ENCODE results near the gene CCT7. TPM values are rescaled to one million over a fixed set of nuclear protein-coding genes. Genes with fewer than 3 reads are reported as not detected.

CCT7 gene
- total and polyA plus RNA-seq, 2 experiments from 2014 or later, result 287 to 642 TPM

DNA sequence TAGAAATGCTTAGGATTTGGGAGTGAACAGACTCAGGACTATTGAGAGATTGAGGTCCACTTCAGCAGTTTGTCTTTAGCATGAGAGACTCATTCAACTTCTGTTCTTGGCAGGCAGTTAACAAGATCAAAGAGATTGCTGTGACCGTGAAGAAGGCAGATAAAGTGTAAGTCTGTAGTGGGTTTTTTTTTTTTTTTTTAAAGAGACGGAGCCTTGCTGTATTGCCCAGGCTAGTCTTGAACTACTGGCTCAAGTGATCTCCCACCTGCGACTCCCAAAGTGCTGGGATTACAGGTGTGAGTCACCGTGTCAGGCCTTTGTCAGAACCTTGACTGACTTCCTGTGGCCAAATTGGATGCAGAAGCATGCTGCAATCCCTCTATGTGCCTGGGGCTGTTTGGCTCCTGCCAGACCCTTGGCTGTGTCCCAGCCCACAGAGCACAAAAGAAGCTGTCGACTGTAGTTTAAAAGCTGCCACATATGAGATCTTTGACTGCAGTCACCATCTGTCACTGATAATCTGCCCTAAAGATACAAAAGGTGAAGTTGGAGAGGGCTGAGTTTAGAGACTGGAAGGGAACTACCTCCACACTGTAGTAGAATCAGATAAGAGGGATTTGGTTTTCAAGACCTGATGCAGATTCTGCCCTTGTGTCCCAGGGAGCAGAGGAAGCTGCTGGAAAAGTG lies 9.9 kb downstream of the CCT7 start (continued):
- TF ChIP-seq, protein P1, sequence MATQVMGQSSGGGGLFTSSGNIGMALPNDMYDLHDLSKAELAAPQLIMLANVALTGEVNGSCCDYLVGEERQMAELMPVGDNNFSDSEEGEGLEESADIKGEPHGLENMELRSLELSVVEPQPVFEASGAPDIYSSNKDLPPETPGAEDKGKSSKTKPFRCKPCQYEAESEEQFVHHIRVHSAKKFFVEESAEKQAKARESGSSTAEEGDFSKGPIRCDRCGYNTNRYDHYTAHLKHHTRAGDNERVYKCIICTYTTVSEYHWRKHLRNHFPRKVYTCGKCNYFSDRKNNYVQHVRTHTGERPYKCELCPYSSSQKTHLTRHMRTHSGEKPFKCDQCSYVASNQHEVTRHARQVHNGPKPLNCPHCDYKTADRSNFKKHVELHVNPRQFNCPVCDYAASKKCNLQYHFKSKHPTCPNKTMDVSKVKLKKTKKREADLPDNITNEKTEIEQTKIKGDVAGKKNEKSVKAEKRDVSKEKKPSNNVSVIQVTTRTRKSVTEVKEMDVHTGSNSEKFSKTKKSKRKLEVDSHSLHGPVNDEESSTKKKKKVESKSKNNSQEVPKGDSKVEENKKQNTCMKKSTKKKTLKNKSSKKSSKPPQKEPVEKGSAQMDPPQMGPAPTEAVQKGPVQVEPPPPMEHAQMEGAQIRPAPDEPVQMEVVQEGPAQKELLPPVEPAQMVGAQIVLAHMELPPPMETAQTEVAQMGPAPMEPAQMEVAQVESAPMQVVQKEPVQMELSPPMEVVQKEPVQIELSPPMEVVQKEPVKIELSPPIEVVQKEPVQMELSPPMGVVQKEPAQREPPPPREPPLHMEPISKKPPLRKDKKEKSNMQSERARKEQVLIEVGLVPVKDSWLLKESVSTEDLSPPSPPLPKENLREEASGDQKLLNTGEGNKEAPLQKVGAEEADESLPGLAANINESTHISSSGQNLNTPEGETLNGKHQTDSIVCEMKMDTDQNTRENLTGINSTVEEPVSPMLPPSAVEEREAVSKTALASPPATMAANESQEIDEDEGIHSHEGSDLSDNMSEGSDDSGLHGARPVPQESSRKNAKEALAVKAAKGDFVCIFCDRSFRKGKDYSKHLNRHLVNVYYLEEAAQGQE (IDR thresholded peaks at IDR 0.05; ENCODE audit: unreplicated experiment), result no peak
- no peak for TF ChIP-seq EZH2 (IDR thresholded peaks at IDR 0.05; ENCODE audit: low read depth, unreplicated experiment)
- TF ChIP-seq CREB1 (CRISPR knock-in tag; IDR thresholded peaks at IDR 0.05; ENCODE audit: low read depth), result no peak
- no peak for TF ChIP-seq NANOG (IDR thresholded peaks at IDR 0.05; ENCODE audit: borderline replicate concordance)
- no peak for TF ChIP-seq POLR2AphosphoS5 (IDR thresholded peaks at IDR 0.05; ENCODE audit: low read depth)

DNA sequence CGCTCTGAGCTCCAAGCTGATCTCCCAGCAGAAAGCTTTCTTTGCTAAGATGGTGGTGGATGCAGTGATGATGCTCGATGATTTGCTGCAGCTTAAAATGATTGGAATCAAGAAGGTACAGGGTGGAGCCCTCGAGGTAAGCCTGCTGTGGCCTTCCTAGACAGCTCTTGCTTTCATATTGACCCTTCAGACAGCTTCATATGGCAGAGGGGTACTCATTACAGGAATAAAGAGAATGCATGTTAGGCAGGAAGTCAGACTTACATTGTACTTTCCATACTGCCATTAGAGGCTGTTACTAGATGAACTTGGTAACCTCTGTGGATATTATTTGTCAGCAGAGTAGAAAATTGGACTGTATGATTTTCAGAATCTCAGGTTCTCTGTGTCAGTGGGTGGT lies 10.5 kb downstream of the CCT7 start:
- Mint-ChIP-seq H3K27me3 (ENCODE audit: insufficient read depth, low read depth, poor library complexity) (peaks cover 2% of the 10 kb centered on the region), H3K36me3 (ENCODE audit: low read depth) (peaks cover 91% of the 10 kb centered on the region), H3K4me3 (no peak overlapping the region), H3K4me1 (no peaks in the 10 kb centered on the region), H3K27ac (no peak overlapping the region), H3K9me3 (no peaks in the 10 kb centered on the region)
- Histone ChIP-seq H3K36me3 (ENCODE audit: insufficient read depth) (peaks cover 88% of the 10 kb centered on the region), H3K79me2 (replicated peaks; ENCODE audit: insufficient read depth) (peaks cover 33% of the 10 kb centered on the region), H3K4me3 (no peak overlapping the region), H3F3A (replicated peaks; ENCODE audit: low read depth) (0 out of 2 replicates have a peak, but pooled peaks cover 6% of the 10 kb centered on the region), H3K4me2 (no peak overlapping the region), H3K4me1 (ENCODE audit: insufficient read depth) (no peaks in the 10 kb centered on the region), H3K27me3 (ENCODE audit: insufficient read depth) (no peaks in the 10 kb centered on the region), H3K9me2 (ENCODE audit: insufficient read depth) (no peaks in the 10 kb centered on the region), H3K27ac (ENCODE audit: low read depth) (no peak overlapping the region), H4K20me1 (replicated peaks; ENCODE audit: insufficient read depth) (peaks cover 74% of the 10 kb centered on the region), H2AFZ (no peak overlapping the region)
- ATAC-seq (no peak), DNase-seq (ENCODE audit: low spot score) (no peak)
- TF ChIP-seq CREB1 (CRISPR knock-in tag; IDR thresholded peaks at IDR 0.05; ENCODE audit: low read depth) (no peak), NANOG (IDR thresholded peaks at IDR 0.05; ENCODE audit: borderline replicate concordance) (no peak), ZNF462 (CRISPR knock-in tag; IDR thresholded peaks at IDR 0.05) (no peak), ZNF331 (CRISPR knock-in tag; IDR thresholded peaks at IDR 0.05; ENCODE audit: low read depth) (no peak), ZNF114 (CRISPR knock-in tag; IDR thresholded peaks at IDR 0.05) (no peak), EZH2 (IDR thresholded peaks at IDR 0.05; ENCODE audit: low read depth, unreplicated experiment) (no peak), STAT1 (IDR thresholded peaks at IDR 0.05; ENCODE audit: unreplicated experiment) (no peak)
- TF ChIP-seq, protein P1 (IDR thresholded peaks at IDR 0.05; ENCODE audit: unreplicated experiment), result no peak
